Subcutaneous abdominal adipose tissue (tissue), 5 donors: ENCODE results near the gene SLC47A1.
A peak's percentile ranks its signal among the peaks of the same experiment; 100 is the strongest.
"Not testable (repeated sequence)": the region's sequence is repeated elsewhere in the genome, so short reads cannot be mapped to it uniquely, and the experiment has no call there.

Experiments
- H3K27ac ChIP-seq: one replicate; pipeline ENCODE4 v1.7.0; 2013; ENCODE audit warnings: low read depth, mild to moderate bottlenecking, inconsistent platforms, low read length, moderate library complexity
- H3K27me3 ChIP-seq, 5 donors: one replicate each; pipeline ENCODE4 v1.7.0; 2013; ENCODE audit warnings: low read length in 5 of 5, inconsistent platforms in 1 of 5; ENCODE audit not compliant: control insufficient read depth in 5 of 5, insufficient read depth in 4 of 5
- H3K36me3 ChIP-seq, 5 donors: one replicate each; pipeline ENCODE4 v1.7.0; 2013; ENCODE audit warnings: low read length in 5 of 5; ENCODE audit not compliant: control insufficient read depth in 5 of 5, insufficient read depth in 5 of 5
- H3K4me1 ChIP-seq, 5 donors: one replicate each; pipeline ENCODE4 v1.7.0; 2013; ENCODE audit warnings: low read length in 5 of 5, mild to moderate bottlenecking in 3 of 5, moderate library complexity in 1 of 5; ENCODE audit not compliant: control insufficient read depth in 5 of 5, insufficient read depth in 5 of 5
- H3K4me3 ChIP-seq, 5 donors: one replicate each; pipeline ENCODE4 v1.7.0; 2013; ENCODE audit warnings: low read length in 5 of 5, low read depth in 1 of 5
- H3K9ac ChIP-seq, 5 donors: one replicate each; pipeline ENCODE4 v1.7.0; 2013; ENCODE audit warnings: low read length in 5 of 5, mild to moderate bottlenecking in 4 of 5, moderate library complexity in 3 of 5
- H3K9me3 ChIP-seq, 5 donors: one replicate each; pipeline ENCODE4 v1.7.0; 2013; ENCODE audit warnings: low read length in 5 of 5; ENCODE audit not compliant: control insufficient read depth in 5 of 5
- donor health status: healthy.
- donor health status: healthy.
- donor health status: healthy.
- donor health status: healthy.
- donor health status: healthy.

The SLC47A1 gene

GRCh38 chr17:19501219-19501618, 32.4 kb upstream of the SLC47A1 start:
- Histone ChIP-seq H3K27ac (no peak overlapping the region), H3K27me3 (no peaks in the 10 kb centered on the region), H3K9me3 (no peaks in the 10 kb centered on the region), H3K9ac (no peak overlapping the region), H3K4me3 (no peak overlapping the region), H3K4me1 (no peaks in the 10 kb centered on the region), H3K36me3 (no peaks in the 10 kb centered on the region)

- H3K27ac ChIP-seq, result no peak overlapping the region
- no peak overlapping the region for H3K4me3 ChIP-seq
Measured at GRCh38 chr17:19502517-19502916, 31.1 kb upstream of the SLC47A1 start.

GRCh38 chr17:19505561-19505960, 28.1 kb upstream of the SLC47A1 start:
- not testable (repeated sequence) for H3K4me3 ChIP-seq, H3K27me3 ChIP-seq, H3K27ac ChIP-seq, H3K9me3 ChIP-seq, H3K9ac ChIP-seq, H3K36me3 ChIP-seq, H3K4me1 ChIP-seq

More at GRCh38 chr17:19502517-19502916, 31.1 kb upstream of the SLC47A1 start:
- H3K9me3 ChIP-seq, result no peaks in the 10 kb centered on the region
- H3K4me1 ChIP-seq, result no peaks in the 10 kb centered on the region
- H3K36me3 ChIP-seq, result no peaks in the 10 kb centered on the region
- no peak overlapping the region for H3K9ac ChIP-seq
- H3K27me3 ChIP-seq, result no peaks in the 10 kb centered on the region

- H3K4me1 ChIP-seq, result peaks cover 7 to 11% (median 8%) of the 10 kb centered on the region in 5 donors
- peak overlapping the region; percentile 72 to 82 (median 78) for H3K4me3 ChIP-seq
- H3K9me3 ChIP-seq, result no peaks in the 10 kb centered on the region
- H3K27me3 ChIP-seq, result no peaks in the 10 kb centered on the region
- no peaks in the 10 kb centered on the region for H3K36me3 ChIP-seq
- peak overlapping the region; percentile 85 for H3K27ac ChIP-seq
- peak overlapping the region; percentile 43 to 73 (median 71) for H3K9ac ChIP-seq
Measured at GRCh38 chr17:19507775-19508576, 25.7 kb upstream of the SLC47A1 start.

- no peaks in the 10 kb centered on the region for H3K36me3 ChIP-seq
- H3K27me3 ChIP-seq, result no peaks in the 10 kb centered on the region
- H3K4me3 ChIP-seq, result peak overlapping the region; percentile 72 to 82 (median 78)
- peaks cover 7 to 11% (median 8%) of the 10 kb centered on the region in 5 donors for H3K4me1 ChIP-seq
- peak overlapping the region; percentile 85 for H3K27ac ChIP-seq
- peak overlapping the region; percentile 25 to 73 (median 71) for H3K9ac ChIP-seq
- H3K9me3 ChIP-seq, result no peaks in the 10 kb centered on the region
Measured at GRCh38 chr17:19508577-19508867, 25.1 kb upstream of the SLC47A1 start.

GRCh38 chr17:19509281-19509852, 24.3 kb upstream of the SLC47A1 start:
- not testable (repeated sequence) for H3K27me3 ChIP-seq, H3K27ac ChIP-seq, H3K9ac ChIP-seq, H3K4me3 ChIP-seq, H3K9me3 ChIP-seq, H3K36me3 ChIP-seq
- peaks cover 7 to 17% (median 9%) of the 10 kb centered on the region in 5 donors for H3K4me1 ChIP-seq

- Histone ChIP-seq H3K4me3 (no peak overlapping the region), H3K27me3 (no peaks in the 10 kb centered on the region), H3K9ac (peak overlapping the region in 1 of 5 donors; percentile 56), H3K36me3 (no peaks in the 10 kb centered on the region), H3K9me3 (no peaks in the 10 kb centered on the region), H3K4me1 (peaks cover 7 to 17% (median 12%) of the 10 kb centered on the region in 5 donors), H3K27ac (peak overlapping the region; percentile 49)
Measured at GRCh38 chr17:19510903-19511302, 22.8 kb upstream of the SLC47A1 start.

- Histone ChIP-seq H3K27ac (no peak overlapping the region), H3K36me3 (no peaks in the 10 kb centered on the region), H3K27me3 (no peaks in the 10 kb centered on the region), H3K4me1 (peaks cover 3 to 10% (median 4%) of the 10 kb centered on the region in 5 donors), H3K9me3 (no peaks in the 10 kb centered on the region), H3K4me3 (peak overlapping the region in 1 of 5 donors; percentile 22), H3K9ac (peak overlapping the region in 1 of 5 donors; percentile 41)
Measured at GRCh38 chr17:19513897-19514488, 19.7 kb upstream of the SLC47A1 start.

- Histone ChIP-seq H3K4me1 (peaks cover 0 to 6% (median 3%) of the 10 kb centered on the region in 5 donors), H3K27me3 (no peaks in the 10 kb centered on the region), H3K9me3 (no peaks in the 10 kb centered on the region), H3K4me3 (no peak overlapping the region), H3K9ac (no peak overlapping the region), H3K27ac (no peak overlapping the region), H3K36me3 (no peaks in the 10 kb centered on the region)
Measured at GRCh38 chr17:19517699-19518098, 16.0 kb upstream of the SLC47A1 start.
